GM18909 (cell line): ENCODE data around the gene TBC1D16.

Experiments used
- ATAC-seq: cut with Tn5 transposase; IDR thresholded peaks from one replicate; pipeline ENCODE4 v1.9.1; 2021; ENCODE audit warnings: mild to moderate bottlenecking; ENCODE audit not compliant: unreplicated experiment, poor library complexity

The TBC1D16 gene

DNA sequence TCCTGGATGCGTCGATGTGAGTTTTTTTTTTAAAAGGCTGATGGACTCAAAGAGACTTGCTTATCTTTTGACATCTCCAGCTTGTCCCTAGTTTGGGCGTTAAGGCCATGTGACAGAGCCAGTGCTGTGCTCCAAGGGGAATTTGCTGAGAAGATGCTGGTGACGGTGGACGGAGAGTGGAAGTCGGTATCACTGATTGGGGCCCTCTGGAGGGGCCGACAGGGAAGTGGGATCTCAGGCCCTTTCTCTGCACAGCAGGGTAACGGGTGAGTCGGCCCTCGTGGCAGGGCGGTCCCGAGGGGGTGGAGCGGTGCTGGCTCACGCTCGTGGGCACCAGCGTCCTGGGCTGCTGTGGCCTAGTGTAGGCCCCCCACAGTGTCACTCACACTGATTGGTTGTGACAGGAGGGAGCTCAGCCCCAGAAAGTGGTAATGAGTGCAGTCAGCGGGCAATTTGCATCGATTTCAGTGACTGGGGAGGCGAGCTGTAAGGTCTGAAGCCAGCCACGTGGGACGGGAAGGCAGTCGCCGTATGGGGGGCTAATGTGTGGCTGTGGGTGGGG is 91.3 kb downstream of the TBC1D16 start:
- no peak for ATAC-seq

DNA sequence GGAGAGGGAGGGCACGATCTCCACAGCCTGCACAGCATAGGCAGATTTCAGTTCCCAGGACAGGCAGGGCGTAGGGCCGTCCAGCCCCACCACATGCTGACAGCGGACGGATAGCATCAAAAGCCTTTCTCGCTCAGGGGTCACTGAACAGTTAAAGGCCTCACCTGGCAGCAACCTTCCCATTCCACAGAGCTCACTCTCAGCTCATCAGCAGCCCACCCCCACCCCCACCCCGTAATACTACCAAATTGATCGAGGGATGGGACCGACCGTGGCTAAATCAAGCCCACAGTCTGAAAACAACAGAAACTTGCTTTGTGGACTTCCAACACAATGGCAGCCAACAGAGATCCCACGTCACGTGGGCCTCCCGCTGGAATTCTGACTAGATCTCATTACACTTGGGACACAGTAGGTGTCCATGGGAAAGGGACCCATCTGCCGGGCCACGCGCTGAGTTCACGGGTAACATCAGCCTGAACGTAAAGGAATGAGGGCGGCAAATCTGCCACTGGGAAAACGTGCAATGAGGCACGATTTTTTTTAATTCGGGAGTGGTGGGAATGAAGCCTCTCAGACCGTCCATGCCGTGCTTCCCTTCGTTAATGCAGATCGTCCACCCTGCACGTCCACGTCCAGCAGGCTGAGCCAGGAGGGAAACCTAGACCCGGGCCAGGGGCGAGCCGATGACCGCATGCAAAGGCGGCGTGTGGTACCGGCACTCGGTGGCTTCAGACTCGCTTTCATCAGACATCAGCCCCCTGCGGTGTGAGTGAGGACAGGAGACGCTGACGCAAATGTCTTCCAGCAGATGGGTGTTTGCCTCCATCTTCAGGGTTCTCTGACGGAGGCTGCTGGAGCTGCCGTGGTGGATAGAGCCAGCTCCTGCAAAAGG is 92.1 kb downstream of the TBC1D16 start:
- ATAC-seq, result no peak

DNA sequence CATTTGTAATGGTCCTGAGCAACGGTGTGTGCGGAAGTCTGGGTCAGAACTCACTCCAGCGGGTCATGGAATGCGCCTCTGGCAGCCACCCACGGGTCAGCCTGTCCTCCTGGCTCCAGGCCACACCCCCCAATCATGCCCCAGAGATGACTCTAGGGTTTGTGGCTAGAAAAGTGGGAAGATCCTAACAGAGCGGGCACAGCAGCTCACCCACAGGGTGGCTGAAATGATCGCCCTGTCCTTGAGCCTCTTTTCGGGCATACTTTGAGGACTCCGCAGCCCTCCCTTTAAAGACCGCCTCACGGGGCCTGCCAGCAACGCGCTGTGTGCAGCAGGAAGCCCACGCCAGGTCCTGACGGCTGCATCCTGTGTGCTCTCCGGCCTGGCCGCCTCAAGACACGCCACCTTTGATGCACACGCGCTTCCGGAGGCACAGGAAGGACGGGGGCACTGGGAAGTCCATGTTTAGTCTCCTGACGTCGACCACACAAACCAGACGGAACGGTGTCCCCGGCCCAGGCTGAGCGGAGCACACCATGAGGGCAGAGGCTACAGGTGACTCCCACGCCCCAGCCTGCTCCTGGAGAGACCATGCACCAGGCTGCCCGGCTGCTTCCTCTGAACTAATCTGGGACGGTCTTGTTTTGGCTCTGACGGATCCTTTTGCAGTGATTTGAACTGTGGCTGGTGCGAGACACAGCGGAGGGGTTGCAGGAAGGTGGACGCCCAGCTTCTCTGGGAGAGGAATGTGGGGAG is 92.9 kb downstream of the TBC1D16 start:
- ATAC-seq, result no peak

DNA sequence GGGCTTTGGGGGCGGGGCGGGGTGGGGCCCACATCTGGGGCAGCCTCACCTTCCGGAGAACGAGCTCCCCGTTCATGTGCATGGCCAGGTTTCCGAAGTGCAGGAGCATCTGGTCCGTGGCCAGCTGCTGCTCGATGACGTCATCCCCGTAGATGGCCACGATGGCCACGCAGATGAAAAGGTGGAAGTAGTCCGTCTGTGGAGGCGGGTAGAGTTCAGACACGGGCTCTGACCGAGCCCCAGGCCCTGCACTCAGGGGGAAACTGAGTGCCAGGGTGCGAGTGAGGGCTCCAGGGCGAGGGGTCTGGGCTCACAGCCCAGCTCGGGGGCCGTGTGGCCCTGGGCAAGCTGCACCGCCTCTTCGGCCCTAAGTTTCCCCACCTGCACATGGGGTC is 93.7 kb downstream of the TBC1D16 start:
- ATAC-seq, result no peak

DNA sequence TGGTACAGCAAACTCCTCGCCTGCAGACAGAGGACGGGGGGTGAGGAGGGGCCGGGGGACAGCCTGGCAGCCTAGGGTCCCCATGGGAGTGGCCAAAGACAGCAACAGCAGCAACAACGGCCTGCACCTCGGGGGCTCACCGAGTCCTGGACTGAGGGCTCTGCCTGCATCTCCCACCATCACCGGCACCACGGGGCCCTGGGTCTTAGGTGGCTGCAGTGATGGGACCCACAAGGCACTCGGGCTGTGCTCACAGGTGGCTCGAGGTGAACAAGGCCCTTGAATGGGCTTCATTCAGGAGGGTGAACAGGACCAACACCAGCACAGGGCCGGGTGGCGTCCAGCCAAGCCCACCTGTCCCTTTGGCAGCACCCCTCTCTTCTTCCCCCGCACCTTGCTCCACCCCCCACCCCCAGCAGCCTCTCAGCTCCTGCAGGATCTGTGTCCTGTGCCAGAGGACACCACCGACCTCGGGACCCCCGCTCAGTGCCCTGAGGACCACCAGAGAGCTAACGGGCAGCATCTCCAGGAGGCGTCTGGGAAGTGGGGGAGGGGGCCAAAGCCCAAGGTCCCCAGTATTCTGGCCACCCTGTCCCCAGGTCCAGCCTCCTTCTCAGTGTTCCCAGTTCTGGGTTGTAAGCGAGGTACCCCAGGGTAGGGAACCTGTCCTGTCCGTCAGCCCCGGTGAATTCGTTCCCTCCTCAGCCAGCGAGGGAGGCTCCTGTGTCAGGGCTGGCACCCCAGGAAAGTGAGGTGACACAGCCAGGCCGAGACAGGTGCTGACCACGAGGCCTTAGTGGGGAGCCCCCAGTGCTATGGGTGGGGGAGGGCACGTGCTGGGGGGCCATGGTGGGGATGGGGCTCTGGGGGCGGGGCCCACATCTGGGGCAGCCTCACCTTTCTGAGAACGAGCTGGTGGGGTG is 94.3 kb downstream of the TBC1D16 start:
- ATAC-seq, result no peak

DNA sequence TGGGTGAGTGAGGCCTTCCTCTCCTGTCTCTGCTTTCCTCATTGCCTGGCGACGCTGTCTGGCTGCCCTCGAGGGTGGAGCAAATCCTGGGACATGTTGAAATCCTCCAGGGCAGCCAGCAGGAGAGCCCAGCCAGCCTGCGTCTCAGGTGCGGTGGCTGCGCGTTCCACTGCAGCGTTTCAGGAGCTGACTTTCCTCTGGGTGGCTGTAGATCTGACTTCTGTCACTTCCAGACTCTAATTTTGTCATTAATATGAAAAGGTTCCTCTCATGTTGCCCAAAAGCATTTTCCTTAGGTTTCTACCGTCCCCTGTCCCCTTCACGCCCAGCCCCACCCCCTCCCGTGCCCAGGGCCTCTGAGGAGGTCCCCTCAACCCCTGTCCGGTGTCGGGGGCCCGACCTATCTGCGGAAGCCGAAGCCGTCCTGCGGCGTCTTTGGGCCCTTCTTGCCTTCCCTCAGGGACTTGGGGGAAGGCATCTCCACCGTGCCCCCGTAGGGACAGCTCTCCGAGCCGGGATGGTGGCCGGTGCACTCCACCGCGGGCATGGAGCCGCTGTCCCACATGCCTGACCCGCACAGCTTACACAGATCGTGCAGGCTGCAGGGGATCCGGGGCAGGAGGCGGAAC is 95.1 kb downstream of the TBC1D16 start:
- ATAC-seq, result no peak

DNA sequence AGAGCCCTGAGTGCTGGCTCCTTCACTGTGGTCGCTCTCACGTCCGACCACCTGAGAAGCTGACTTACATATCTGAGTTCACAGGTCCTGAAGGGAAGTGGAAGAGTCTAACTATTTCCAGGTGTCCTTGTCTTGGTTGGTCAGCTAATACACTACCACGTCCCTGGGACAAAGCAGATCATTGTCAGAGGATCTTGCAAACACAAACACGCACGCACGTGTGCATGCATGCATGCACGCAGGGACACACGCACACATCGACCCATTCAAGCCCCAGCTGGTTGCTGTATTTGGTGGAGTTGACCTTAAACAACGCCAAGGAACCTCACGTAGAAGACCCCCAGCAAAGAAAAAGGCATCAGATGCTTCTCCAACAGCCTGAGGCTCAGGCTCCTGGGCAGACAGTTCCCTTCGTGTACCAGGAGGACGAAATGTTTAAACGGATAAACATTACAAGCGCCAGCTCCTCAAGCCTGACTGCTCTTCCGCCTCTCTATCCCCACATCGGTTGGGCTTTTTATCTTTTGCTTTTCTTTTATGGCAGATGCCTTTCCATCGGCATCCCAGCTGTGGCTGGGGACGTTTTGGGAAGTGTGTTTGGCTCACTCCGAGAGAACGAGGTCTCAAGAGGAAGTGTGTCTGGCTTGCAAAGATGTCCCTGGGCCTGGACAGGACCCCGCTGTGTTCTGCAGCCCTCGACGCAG is 95.8 kb downstream of the TBC1D16 start:
- ATAC-seq, result no peak

DNA sequence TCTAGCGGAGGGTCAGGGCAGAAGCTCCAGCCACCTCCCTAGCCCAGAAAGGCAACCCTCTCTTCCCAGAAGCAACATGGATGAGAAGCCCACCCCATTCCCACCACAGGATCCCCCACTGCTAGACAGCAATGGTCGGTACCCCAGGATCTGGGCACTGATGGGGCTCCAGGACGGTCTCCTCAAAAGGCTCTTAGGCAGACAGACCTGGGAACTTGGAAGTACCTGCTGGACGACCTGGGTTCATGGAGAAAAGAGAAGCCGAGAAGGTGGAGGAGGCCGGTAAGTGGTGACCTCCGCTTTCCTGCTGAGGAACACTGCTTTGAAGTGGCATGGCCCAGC is 96.6 kb downstream of the TBC1D16 start:
- no peak for ATAC-seq

DNA sequence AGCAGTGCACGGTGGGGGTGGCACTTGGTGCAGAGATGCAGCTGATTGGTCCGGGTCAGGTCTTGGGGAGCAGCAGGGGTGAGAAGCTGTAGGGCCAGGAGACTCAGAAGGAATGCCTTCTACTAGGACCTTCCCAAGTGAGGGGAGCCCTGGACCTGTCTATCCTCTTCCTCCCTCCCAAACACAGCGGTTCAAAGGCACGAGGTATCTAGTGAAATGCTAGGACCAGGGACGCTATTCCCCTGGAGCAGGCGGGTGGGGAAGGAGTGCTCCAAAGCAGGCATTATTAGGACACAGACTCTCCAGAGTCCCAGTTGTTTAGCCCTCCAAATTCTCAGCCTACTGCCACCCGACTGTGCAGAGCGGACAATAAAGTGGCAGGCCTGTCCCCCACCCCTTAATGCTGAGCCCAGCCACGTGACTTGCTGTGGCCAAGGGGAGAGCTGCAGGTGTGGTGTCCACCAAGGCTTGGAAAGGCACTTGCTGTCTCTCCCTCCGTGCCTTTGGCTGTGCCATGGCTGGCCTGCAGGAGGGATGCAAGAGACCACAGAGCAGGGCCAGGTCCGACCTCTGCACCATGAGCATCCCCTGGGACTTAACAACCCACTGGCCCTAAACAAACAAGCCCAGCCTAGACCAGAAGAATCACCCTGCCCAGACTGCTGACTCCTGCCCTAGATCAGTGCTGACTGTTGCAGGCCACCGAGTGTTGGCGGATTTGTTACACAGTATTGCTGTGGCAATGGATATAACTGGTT is 97.2 kb downstream of the TBC1D16 start:
- no peak for ATAC-seq

DNA sequence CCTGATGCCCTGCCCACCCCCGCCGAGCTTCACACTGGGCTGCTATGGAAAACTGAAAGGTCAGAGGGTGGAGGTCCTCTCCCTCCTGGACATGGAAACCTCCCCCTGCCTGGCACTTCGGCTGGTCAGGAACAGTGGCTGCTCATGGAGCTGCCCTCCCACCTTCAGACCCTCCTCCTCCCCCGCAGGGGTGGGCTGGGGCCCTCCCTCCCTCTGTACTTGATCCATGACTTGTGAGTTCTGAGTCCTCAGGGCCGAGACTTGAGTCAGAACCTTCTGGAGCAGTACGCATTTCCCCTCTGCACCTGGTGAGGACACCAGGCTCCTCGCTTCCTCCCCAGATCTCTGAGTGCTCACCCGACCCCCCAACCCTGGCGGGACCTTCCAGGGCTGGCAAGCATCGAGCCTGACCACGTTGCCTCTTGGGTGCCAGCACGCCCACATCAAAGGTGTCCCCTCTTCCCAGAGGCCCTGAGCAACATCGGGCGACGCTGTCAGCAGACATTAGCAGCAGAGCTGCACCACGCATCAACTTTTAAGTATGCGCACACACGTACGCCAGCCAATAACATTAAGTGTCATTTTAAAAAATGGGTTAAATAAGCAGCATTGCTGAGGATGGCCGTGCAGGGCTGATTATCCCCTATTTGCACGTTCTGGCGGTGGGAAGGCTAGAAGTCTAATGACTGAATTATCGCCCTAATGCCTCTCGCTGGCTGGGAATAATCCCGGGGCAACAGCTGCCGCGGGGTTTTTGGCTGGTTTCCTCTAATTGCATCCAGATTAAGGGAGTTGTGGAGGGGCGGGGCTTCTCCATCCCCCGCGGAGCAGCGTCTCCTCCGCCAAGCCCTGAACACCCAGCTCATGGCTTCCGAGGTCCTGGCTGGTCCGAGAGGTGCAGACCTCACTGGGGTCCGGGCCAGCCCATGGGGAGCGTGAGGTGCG is 98.0 kb downstream of the TBC1D16 start:
- ATAC-seq, result no peak

DNA sequence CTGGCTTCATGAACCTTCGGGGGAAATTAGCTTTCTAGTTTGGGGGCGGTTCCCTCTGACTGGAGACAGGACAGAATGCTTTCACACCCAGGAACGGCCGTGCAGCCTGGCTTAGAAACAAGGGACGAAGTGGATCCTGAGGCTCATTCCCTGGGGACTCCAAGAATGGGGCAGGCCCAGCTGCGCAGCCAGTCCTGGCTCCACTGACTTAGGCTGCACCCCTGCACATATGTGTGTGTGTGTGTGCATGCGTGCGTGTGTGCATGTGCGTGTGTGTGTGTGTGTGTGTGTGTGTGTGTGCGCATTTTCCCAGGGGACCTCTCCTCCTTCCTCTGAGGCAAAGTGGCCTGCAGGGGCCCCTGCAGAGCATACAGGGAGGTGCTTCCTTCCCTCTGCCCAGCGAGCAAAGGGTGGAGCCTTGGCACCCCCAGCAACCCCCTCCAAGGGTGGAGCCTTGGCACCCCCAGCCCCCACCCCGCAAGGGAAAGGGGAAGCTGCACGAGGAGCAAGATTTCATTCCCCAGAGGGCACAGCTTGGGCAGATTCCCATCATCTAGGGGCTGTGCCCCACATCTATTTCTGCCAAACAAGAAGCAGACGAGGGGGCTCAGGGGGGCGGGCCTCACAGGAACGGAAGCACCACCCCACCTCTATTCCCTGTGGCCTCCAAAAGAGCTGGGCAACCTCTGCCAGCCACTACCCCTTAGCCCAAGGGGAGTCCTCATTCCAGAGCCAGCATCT is 98.9 kb downstream of the TBC1D16 start:
- no peak for ATAC-seq

DNA sequence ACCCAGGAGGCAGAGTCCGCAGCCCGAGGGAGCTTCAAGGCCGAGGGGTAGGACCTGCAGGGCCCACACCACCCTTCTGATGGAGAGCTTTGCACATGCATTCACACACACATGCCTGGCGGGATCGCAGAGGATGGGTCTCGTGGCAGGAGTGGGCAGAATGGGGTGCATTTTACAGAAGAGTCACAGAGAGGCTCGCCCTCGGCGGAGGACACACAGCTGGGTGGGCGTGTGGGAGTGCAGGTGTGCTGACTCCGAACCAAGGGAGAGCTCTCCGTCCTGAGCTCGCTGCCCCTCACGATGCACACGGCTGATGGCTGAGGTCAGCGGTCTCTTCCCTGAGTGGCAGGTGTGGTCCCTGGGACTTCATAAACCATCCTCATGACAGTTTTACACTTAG is 99.6 kb downstream of the TBC1D16 start:
- ATAC-seq, result no peak

DNA sequence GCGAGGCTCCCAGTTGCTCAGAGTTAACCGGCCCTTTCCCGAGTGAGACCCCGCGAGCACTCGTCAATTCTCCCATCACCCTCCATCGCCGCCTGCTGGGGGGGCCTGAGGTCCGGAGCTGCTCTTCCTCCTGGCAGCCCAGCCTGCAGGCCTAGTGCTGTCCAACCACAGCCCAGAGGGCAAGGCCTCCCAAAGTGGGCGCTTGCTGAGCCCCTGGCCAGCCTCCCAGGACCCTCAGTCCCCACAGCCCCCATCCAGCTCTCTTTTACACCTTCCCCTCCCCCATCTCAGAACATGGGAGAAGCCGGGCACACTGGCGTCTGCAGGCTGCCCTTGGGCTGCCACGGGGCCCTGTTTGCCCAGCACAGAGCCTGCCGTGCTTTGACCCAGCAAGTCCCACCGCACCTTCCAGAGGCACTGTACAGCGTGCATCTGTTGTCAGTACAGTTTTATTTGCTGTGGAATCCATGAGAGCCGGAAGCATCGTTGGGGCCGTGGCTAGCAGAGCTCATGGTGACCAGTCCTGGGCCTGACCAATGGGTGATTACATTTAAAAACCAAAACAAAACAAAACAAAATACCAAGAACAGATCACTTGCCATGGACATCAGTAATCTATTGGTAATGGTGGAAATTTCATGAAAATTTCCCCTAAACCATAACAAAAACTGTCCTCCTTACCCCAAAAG is 100.3 kb downstream of the TBC1D16 start:
- ATAC-seq, result no peak

DNA sequence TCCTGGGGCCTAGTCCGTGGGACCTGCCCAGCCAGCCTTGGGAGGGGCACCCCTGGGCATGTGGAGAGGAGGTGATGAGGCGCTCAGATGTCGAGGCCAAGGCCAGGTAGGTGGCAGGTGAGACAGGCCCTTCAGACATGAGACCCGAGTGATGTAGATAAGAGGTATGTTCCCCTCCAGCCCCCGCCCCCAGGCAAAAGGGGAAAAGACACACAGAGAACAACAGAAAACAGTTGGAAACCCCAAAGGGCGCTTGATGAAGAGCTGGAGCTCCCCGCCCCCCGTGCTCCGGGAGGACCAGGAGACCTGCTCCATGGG is 101.1 kb downstream of the TBC1D16 start:
- no peak for ATAC-seq

DNA sequence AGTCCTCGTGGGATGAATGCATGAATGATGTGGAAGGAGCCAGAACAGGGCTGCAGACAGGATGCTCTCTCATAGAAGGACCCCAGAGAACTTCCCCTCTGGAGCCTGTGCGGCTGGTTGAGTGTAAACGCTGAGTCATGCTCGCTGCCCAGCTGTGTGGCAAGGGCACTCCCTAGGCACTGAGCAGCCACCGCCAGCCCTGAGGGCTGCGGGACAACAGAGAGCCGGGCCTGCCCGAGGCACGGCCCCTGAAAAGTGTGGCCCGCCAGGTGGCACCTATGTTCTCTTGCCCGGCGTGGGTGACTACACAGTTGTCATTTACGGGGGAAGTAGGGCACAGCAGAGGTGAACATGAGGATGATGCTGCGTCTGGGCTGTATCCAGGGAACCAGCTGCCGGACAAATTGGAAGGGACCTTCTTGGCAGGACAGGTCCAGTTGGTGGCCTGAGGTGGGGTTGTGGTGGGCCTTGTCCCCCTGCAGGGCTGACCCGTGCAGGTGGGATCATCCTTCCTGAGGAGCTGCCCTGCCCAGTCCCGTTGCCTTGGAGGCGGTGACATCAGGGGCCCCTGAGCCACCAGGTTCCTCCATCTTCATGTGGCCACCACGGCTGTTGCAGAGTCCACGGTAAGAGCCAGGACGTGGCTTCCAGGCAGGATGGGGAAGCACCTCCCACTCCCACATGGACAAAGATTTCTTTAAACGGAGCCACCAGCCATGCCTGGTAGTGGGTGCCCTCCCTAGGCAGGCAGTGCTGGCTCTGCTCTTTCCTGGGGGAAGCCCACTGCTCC is 101.6 kb downstream of the TBC1D16 start:
- no peak for ATAC-seq
